ENCODE data around the gene ACTA1.

DNA sequence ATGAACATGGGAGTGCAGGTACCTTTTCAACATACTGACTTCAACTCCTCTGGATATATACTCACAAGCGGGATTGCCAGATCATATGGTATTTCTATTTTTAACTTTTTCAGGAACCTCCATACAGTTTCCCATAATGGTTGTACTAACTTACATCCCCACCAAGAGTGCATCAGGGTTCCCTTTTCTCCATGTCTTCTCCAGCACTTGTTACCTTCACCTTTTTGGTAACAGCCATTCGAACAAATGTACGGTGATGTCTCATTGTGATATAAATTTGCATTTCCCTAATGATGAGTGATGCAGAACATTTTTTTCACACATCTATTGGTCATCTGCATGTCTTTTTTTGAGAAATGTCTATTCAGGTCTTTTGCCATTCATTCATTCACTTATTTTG lies 25.9 kb upstream of the ACTA1 start:
- TF ChIP-seq, protein P1, sequence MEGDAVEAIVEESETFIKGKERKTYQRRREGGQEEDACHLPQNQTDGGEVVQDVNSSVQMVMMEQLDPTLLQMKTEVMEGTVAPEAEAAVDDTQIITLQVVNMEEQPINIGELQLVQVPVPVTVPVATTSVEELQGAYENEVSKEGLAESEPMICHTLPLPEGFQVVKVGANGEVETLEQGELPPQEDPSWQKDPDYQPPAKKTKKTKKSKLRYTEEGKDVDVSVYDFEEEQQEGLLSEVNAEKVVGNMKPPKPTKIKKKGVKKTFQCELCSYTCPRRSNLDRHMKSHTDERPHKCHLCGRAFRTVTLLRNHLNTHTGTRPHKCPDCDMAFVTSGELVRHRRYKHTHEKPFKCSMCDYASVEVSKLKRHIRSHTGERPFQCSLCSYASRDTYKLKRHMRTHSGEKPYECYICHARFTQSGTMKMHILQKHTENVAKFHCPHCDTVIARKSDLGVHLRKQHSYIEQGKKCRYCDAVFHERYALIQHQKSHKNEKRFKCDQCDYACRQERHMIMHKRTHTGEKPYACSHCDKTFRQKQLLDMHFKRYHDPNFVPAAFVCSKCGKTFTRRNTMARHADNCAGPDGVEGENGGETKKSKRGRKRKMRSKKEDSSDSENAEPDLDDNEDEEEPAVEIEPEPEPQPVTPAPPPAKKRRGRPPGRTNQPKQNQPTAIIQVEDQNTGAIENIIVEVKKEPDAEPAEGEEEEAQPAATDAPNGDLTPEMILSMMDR (IDR thresholded peaks at IDR 0.05; ENCODE audit: poor library complexity, severe bottlenecking): no peak
- no peak for TF ChIP-seq POLR2AphosphoS5 (IDR thresholded peaks at IDR 0.05)

Measured in neural cell (in vitro differentiated cells).